AG08396 (cell line): ENCODE results near the gene LEMD1.
"Not testable (repeated sequence)": the region's sequence is repeated elsewhere in the genome, so short reads cannot be mapped to it uniquely, and the experiment has no call there.

Experiments
- DNase-seq: peaks from one replicate; pipeline ENCODE4 v3.0.0; 2012; ENCODE audit warnings: low spot score, mixed read lengths

Gene LEMD1

DNA sequence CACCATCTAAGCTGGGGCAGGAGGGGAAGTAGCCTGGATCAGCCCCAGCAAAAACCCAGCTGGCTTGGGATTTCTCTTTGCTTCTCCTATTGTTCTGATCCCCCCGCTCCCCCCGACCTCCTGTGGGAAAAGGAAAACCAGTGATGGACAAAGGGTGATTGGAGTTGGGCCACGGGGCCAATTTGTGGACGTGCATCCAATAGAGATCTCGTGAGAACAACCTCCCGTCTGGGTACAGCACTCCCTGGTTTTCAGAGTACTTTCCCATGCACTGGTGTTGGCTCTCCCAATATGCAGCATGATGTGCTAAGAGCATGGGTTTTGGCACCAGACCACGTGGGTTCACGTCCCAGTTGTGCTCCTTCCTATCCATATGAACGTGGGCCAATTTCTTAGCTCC lies 25.0 kb upstream of the LEMD1 start:
- no peak for DNase-seq

- no peak for DNase-seq
Observed at GRCh38 chr1:205445646-205445935, 23.7 kb upstream of the LEMD1 start.

- no peak for DNase-seq
Observed at GRCh38 chr1:205444931-205445645, 23.2 kb upstream of the LEMD1 start.

- no peak for DNase-seq
Observed at GRCh38 chr1:205444300-205444930, 22.6 kb upstream of the LEMD1 start.

GRCh38 chr1:205443585-205444299 lies 21.9 kb upstream of the LEMD1 start:
- DNase-seq, result no peak

DNA sequence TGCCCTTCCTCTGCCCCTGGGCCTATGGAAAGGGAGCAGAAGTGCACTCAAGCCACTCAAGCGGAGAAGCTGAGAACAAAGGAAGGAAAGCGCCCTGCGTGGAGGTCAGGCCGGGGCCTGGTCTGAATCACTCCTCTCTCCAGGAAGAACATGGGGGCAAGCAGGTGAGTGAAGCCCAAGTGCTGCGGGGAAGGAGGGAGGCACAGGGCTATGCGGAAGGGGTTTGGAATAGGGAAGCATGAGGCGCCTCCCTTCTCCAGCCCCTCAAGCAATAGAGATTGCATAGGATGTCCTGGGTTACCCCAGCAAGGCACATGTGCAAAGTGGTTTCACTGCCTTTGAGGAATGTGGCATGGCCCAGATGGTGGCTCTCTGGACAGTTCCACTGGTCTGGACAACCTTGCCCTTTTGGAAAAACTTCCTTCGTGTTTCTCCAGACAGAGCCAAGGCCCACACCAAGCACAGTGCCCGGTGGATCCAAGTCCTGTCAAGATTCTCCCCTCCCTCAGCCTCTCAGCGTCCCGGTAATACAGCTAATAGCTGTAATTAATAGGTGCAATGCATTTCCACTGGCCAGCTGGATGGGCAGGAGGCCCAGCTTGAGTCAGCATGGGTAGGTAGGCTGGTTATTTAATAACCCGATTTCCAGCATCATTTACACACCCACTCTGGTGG lies 20.3 kb upstream of the LEMD1 start:
- no peak for DNase-seq

GRCh38 chr1:205441716-205442050 lies 19.8 kb upstream of the LEMD1 start:
- DNase-seq, result no peak

DNA sequence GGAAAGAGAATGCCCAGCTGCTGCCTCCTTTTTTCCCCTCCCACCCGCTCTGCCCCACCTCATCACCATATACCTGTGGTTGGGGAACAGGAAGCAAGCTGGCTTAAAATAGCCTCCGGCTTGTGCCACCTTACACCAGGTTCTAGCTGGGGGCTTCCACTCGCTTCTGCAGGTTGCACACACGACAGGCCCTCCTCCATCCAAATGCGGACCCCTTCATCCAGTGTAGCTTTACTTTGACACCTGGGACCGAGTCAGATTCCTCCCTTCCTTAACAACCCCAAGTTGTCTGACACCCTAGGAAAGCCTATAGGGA lies 19.4 kb upstream of the LEMD1 start:
- DNase-seq, result no peak

DNA sequence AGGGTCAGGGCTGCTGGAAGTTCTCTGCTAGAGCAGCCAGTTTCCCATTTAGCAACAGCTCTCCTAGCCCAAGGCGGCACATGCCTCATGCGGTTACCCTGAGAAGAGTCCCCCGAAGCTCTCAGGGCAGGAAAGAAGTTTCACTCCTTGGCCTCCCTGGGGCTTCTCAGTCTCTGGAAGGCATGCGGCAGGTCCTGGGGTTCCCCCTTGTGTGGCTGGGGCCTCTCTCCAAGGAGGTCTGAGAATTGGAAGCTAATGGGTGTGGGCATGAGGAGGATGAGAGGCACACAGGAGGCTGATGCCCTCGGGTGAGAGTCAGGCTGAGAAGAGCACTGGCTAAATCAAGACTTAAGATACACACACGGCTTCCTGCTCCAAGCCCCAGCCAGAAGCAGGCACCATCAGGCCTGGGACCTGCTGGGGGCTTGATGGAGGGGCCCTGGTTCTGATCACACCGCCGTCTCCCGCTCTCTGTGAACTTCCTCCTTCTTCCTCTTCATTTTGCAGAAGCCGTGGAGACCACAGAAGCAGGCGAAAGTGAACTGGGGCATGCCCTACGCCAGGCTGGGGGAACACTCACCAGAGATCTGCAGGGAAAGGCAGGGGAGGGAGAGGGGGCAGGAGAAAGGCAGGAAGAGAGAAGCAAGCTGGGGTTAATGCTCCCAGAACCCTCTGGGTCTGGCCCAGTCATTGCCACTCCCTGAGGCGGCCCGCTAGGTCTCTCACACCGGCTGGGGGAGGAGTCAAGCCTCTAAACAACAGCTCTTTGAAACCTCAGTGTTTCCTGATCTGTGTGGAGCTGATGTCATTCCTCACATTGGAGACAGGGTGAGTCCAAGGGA lies 18.8 kb upstream of the LEMD1 start:
- no peak for DNase-seq

GRCh38 chr1:205440121-205440475 lies 18.2 kb upstream of the LEMD1 start:
- DNase-seq, result no peak

DNA sequence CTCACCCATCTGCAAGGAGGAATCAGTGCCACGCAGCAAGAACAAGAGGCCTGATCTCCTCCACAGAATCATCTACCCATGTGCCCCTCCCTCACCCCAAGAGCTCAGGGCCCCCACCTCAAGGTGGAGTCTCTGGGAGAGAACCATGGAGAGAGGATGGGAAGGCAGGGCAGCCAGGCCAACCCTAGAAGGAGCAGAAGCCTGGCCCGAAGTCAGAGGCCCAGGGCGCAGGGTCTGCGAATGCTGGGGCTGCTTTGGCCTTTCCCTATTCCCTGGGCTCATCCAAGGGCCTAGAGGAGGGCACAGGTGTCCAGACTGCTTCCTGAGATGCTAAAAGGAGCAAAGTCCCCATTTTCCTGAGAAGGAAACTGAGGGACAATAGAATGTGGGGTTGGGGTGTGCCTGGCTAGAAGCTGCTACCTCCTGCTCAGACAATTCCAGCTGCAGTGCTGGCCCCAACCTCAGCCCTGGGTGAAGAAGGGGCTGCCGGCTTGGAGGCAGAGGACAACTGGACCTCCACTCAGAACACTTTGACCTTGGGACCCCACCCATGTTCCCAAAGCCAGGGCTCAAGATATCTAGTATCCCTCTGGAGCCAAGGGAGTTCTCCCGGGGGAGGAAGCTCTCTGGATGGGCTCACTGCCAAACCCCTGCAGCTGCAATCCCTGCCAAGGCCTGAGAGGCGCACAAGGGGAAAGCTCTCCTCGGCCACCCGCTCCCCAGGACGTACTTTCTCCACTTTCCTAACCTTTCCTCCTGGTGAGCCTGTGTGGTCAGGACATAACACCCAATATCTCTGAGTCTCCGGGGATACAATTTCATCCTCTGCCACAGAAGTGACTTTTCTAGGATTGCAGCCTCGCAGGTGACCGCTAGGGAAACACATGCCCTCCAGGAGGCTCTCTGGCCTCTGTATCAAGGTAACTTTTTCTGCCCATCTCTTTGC lies 16.6 kb upstream of the LEMD1 start:
- DNase-seq, result peak; percentile 88

DNA sequence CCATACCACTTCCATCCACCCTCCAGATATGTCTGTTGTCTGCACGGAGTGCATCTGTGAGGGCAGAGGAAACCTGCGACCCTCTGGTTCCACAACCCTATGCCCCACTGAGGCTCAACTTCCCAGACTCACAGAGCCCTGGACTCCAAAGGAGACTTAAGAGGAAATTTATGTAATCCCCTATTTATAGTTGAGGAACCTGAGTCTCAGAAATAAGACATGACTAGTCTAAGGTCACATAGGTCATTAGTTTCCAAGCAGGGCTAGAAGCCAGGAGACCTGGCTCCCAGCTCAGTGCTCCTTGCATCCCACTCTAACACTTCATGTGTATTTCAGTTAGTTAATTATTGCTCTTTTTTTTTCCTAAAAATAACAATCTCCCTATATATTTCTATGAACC lies 15.7 kb upstream of the LEMD1 start:
- DNase-seq, result no peak

DNA sequence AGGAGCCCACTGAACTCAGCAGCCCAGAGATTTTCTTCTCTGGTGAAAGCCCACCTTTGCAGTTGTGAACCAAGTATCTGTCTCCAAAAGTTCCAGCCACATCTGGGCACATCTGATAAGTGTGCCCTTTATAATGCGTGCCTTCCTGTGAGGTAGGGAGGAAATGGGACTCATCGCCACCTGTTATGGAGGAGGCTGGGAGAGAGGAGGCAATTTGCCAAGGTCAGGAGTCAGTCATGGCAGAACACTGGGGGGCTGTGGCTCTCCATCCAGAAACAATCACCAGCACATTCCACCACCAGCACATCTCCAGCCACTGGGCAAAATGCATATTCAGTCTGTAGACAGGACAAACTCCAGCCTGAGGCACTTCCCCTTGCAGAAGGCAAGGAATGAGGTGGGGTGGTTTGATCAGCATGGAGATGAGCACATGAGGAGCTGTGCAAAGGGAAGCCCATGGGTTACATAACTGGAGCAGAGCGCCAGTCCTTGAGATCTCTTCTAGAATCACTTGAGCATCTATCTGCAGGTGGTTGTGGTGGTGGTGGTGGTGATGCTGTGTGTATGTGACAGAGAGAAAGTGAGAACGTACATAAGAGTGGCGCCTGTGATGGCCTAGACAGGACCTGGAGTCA lies 15.0 kb upstream of the LEMD1 start:
- DNase-seq, result no peak

DNA sequence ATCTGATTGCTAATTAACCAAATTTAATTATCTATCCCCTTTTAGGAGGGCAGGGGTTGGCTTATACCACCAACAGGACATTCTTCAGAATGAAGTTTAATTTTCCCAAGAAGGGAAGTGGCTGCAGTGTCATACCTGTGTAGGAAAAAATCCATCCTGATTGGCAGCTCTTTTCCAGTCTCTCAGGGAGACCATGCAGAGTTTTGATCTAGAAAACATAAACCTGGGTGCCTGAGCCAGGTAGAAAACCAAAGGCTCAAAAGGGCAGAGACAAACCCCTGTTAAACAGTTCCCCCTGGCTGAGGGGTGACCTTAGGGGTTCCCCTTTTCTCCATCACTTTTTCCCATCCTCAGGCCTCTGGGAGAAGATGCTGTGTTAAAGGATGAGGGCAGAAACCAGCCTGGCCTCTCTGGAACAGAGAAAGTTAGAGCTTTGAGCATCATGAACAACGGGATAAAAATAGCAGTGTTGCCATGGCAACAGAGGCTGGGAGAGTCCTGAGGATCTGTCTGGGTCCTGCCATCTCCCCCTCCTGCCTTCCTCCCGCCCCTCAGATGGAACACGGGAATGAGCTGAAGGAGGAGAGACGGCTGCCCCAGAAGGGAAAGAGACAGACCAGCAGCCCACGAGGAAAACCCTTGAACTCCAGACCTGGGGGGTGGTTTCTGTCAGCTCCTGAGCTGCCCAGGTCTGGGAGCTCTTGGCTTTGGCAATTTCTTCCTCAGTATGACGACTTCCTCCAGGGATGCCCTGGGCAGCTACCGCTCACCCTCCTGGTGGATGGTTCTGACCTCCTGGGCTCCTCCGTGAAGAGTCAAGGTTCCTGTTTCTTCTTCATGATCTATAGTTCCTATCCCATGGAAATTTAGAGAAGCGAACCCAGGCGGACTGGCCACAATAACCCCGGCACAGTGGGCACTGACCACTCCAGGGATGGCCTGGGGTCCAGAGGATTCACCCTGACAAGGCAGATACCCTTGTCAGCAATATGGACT lies 14.0 kb upstream of the LEMD1 start:
- DNase-seq, result no peak

GRCh38 chr1:205434738-205435137 lies 12.9 kb upstream of the LEMD1 start:
- DNase-seq, result no peak

- DNase-seq, result not testable (repeated sequence)
Observed at GRCh38 chr1:205432692-205433091, 10.8 kb upstream of the LEMD1 start.

DNA sequence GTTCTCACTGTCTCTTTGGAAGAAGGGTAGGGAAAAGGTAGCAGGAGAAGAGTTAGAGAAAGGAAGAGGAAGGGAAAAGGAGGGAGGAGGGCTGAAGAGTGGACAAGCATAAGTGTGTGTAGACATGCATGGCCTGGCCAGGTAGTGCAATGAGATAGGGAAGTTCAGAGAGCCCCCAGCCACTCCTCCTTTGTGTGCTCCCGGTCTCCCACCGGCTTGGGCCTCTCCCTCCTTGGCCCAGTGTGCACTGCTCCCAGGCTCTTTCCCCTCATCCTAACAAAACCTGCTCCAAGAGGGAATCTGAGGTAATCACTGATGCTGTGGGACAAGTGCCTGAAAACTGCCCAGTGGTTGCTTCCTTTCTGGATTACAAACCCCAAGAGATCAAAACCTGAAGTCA lies 10.3 kb upstream of the LEMD1 start:
- no peak for DNase-seq

DNA sequence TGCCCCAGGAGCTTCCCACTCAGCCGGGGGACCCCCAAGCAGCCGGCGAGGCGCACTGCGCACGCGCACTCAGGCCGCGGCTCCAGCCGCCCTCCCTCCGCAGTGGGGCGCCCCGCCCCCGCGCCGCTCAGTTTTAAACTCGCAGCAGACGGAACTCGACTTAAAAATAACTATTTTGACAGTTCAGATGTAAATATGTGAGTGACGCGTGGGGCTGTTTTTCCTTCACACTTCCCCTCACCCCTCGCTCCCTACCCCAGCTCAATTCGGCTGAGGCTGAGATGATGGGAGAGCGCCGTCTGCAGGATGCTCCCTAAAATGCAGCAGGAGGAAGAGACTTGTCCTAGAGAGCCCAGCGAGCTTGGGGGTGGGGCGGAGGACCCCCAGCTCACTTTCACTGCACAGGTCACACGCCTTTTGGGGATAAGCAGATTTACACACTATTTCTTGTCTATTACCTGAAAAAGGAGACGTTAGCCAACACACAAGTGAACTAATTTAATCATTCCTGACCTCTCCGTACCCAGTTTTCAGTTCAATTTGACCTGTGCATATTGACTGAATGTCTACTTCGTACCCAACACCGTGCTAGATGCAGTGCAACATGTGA lies 8.9 kb upstream of the LEMD1 start:
- DNase-seq, result peak; percentile 62
